Keratinocyte (primary cell): Measurements from ENCODE around the gene DAPK2. TPM values are rescaled to one million over a fixed set of nuclear protein-coding genes. Genes with fewer than 3 reads are reported as not detected.

ENCODE experiments used
- DNase-seq: peaks from one replicate; pipeline ENCODE4 v3.0.0-alpha.2; 2011; ENCODE audit warnings: low read depth, missing footprints, low spot score
- FAIRE-seq: peaks from 2 replicates; lab custom pipeline; 2011; peaks lifted over from hg19 to GRCh38; lab: Jason Lieb, UNC
- H2AFZ ChIP-seq: 2 replicates; pipeline ENCODE4 v1.6.0; 2012; ENCODE audit warnings: low read length, control low read depth, inconsistent platforms; ENCODE audit not compliant: control insufficient read depth
- H3K27ac ChIP-seq: 2 replicates; pipeline ENCODE4 v1.5.1; 2011; ENCODE audit warnings: low read length; ENCODE audit not compliant: control insufficient read depth, insufficient read depth
- H3K27me3 ChIP-seq: 3 replicates; pipeline ENCODE4 v1.6.0; 2011; ENCODE audit warnings: low read length; ENCODE audit not compliant: control insufficient read depth, insufficient read depth; ENCODE audit errors: extremely low read depth
- H3K36me3 ChIP-seq, 2 experiments: 2 replicates in 1 of 2; 3 replicates in 1 of 2; pipeline ENCODE4 v1.5.1; 2011; ENCODE audit warnings: low read length in 2 of 2, mild to moderate bottlenecking in 1 of 2; ENCODE audit not compliant: control insufficient read depth in 2 of 2, insufficient read depth in 2 of 2; ENCODE audit errors: extremely low read depth in 1 of 2
- H3K4me1 ChIP-seq: 3 replicates; pipeline ENCODE4 v1.5.1; 2011; ENCODE audit warnings: low read length; ENCODE audit not compliant: control insufficient read depth, insufficient read depth; ENCODE audit errors: extremely low read depth
- H3K4me2 ChIP-seq: 3 replicates; pipeline ENCODE4 v1.6.0; 2011; ENCODE audit warnings: low read depth, low read length; ENCODE audit not compliant: control insufficient read depth, insufficient read depth; ENCODE audit errors: extremely low read depth
- H3K4me3 ChIP-seq, 3 experiments: fragments of 200-600 bp in 1 of 3; sonication (generic) in 1 of 3; 2 replicates in 2 of 3; 3 replicates in 1 of 3; pipeline ENCODE4 v1.5.1; 2011 to 2016; ENCODE audit warnings: low read length in 3 of 3, mild to moderate bottlenecking in 3 of 3, control low read depth in 2 of 3, inconsistent platforms in 1 of 3, low read depth in 1 of 3, mixed read lengths in 1 of 3, mixed run types in 1 of 3, moderate library complexity in 1 of 3; ENCODE audit not compliant: control insufficient read depth in 2 of 3, insufficient read depth in 2 of 3; ENCODE audit errors: extremely low read depth in 1 of 3
- H3K79me2 ChIP-seq: 2 replicates; pipeline ENCODE4 v1.6.0; 2012; ENCODE audit warnings: low read length; ENCODE audit not compliant: control insufficient read depth, insufficient read depth
- H3K9ac ChIP-seq: 3 replicates; pipeline ENCODE4 v1.6.0; 2011; ENCODE audit warnings: low read length; ENCODE audit not compliant: control insufficient read depth, insufficient read depth; ENCODE audit errors: extremely low read depth
- H3K9me1 ChIP-seq: 3 replicates; pipeline ENCODE4 v1.6.0; 2011; ENCODE audit warnings: low read length; ENCODE audit not compliant: control insufficient read depth, insufficient read depth; ENCODE audit errors: extremely low read depth
- H3K9me3 ChIP-seq: 2 replicates; pipeline ENCODE4 v1.5.1; 2012; ENCODE audit warnings: low read depth, low read length; ENCODE audit not compliant: control insufficient read depth
- H4K20me1 ChIP-seq: 3 replicates; pipeline ENCODE4 v1.6.0; 2011; ENCODE audit warnings: low read length; ENCODE audit not compliant: control insufficient read depth, insufficient read depth; ENCODE audit errors: extremely low read depth
- CTCF ChIP-seq, 3 experiments: IDR thresholded peaks in 1 of 3; conservative IDR thresholded peaks in 1 of 3; optimal IDR thresholded peaks in 1 of 3; 2 replicates in 2 of 3; 3 replicates in 1 of 3; pipeline versions ENCODE3 to v1.5.1; 2011; ENCODE audit warnings: low read length in 3 of 3, mild to moderate bottlenecking in 3 of 3, moderate library complexity in 2 of 3, control low read depth in 1 of 3, inconsistent platforms in 1 of 3; ENCODE audit not compliant: insufficient read depth in 2 of 3; ENCODE audit errors: extremely low read depth in 1 of 3
- EZH2 ChIP-seq: IDR thresholded peaks from one replicate; pipeline ENCODE4 v1.6.1; 2012; ENCODE audit warnings: inconsistent platforms, mild to moderate bottlenecking, low read length, moderate library complexity
- dilution Hi-C: fragments of 300-500 bp; cut with MboI; formaldehyde crosslinking; loops from one replicate; pipeline ENCODE4 v1.7.0; 2020; ENCODE audit warnings: low sequenced_read_pairs; ENCODE audit not compliant: extremely low pct_ligation_motif_present
- polyA plus RNA-seq, 5 experiments: library from polyadenylated mRNA; depleted of rRNA in 3 of 5; stranded (reverse) in 3 of 5; stranded (forward) in 1 of 5; unstranded in 1 of 5; fragments of >200 nt; gene quantifications; 1 replicate in 1 of 5; 2 replicates in 3 of 5; 3 replicates in 1 of 5; pipeline versions ENCODE4 v1.2.1 to v1.2.3, GENCODE V29; 2011 to 2012; ENCODE audit warnings: missing spikeins in 2 of 5, low read depth in 1 of 5, low replicate concordance in 1 of 5

The DAPK2 gene
- polyA plus RNA-seq, 1 donor (not counting 4 experiments of a cell fraction or from before 2014, with no cell fraction given): 1.4 TPM

GRCh38 chr15:64032329-64032728 lies 14.0 kb downstream of the DAPK2 start:
- dilution Hi-C loops: no loop called here
- Histone ChIP-seq H3K36me3 (no peaks in the 10 kb centered on the region), H2AFZ (no peak overlapping the region)

GRCh38 chr15:64030123-64030522 lies 16.2 kb downstream of the DAPK2 start:
- dilution Hi-C loops: no loop called here
- FAIRE-seq: no peak

More at GRCh38 chr15:64032329-64032728, 14.0 kb downstream of the DAPK2 start:
- Histone ChIP-seq H3K9ac (no peak overlapping the region), H3K27ac (no peak overlapping the region), H3K79me2 (no peaks in the 10 kb centered on the region), H3K9me1 (no peaks in the 10 kb centered on the region), H3K4me1 (no peaks in the 10 kb centered on the region), H3K4me2 (no peak overlapping the region), H4K20me1 (no peaks in the 10 kb centered on the region), H3K27me3 (no peaks in the 10 kb centered on the region), H3K4me3 (no peak overlapping the region), H3K9me3 (no peaks in the 10 kb centered on the region)
- TF ChIP-seq EZH2 (no peak), CTCF (optimal IDR thresholded peaks at IDR 0.05 in 1 of 3, IDR thresholded peaks at IDR 0.05 in 1 of 3, conservative IDR thresholded peaks at IDR 0.05 in 1 of 3; ENCODE audit: extremely low read depth in 1 of 3, insufficient read depth in 2 of 3, low read length in 3 of 3) (no peak)
- DNase-seq (no peak), FAIRE-seq (no peak)

More at GRCh38 chr15:64030123-64030522, 16.2 kb downstream of the DAPK2 start:
- Histone ChIP-seq H3K27ac (no peak overlapping the region), H3K79me2 (no peaks in the 10 kb centered on the region), H3K9me1 (no peaks in the 10 kb centered on the region), H3K4me2 (no peak overlapping the region), H2AFZ (no peak overlapping the region), H4K20me1 (no peaks in the 10 kb centered on the region), H3K4me1 (no peaks in the 10 kb centered on the region), H3K36me3 (no peaks in the 10 kb centered on the region), H3K9me3 (no peaks in the 10 kb centered on the region), H3K27me3 (no peaks in the 10 kb centered on the region), H3K4me3 (no peak overlapping the region), H3K9ac (no peak overlapping the region)
- DNase-seq: no peak
- no peak for TF ChIP-seq EZH2
- no peak for TF ChIP-seq CTCF (optimal IDR thresholded peaks at IDR 0.05 in 1 of 3, IDR thresholded peaks at IDR 0.05 in 1 of 3, conservative IDR thresholded peaks at IDR 0.05 in 1 of 3; ENCODE audit: extremely low read depth in 1 of 3, insufficient read depth in 2 of 3, low read length in 3 of 3)
